K562 (cell line): ENCODE results near the gene KIF5A. TPM values are rescaled to one million over a fixed set of nuclear protein-coding genes. Genes with fewer than 3 reads are reported as not detected.
A peak's percentile ranks its signal among the peaks of the same experiment; 100 is the strongest.

Experiments
- ESRRA ChIP-seq: fragments of 450-650 bp; IDR thresholded peaks from 2 replicates; pipeline ENCODE4 v1.6.1; 2014; ENCODE audit warnings: low read depth, mild to moderate bottlenecking, moderate library complexity, borderline replicate concordance
- ETV5 ChIP-seq: sonication (generic); formaldehyde crosslinking; IDR thresholded peaks from 2 replicates; pipeline ENCODE4 v1.4.0; 2020; ENCODE audit warnings: low read depth, mild to moderate bottlenecking, missing genetic modification reagents
- GABPB1 ChIP-seq: sonication (generic); formaldehyde crosslinking; IDR thresholded peaks from 2 replicates; pipeline ENCODE4 v1.8.0; 2022; ENCODE audit warnings: mild to moderate bottlenecking, missing genetic modification reagents
- NFIC ChIP-seq: fragments of 450-650 bp; IDR thresholded peaks from 2 replicates; pipeline ENCODE4 v1.6.1; 2017; ENCODE audit warnings: mild to moderate bottlenecking, inconsistent platforms
- NRF1 ChIP-seq, 2 experiments: fragments of 450-650 bp; IDR thresholded peaks in 1 of 2; conservative IDR thresholded peaks in 1 of 2; 2 replicates each; pipeline ENCODE4 v1.6.1; 2014; ENCODE audit warnings: mild to moderate bottlenecking in 2 of 2
- RBFOX2 ChIP-seq: fragments of 200-400 bp; formaldehyde crosslinking; IDR thresholded peaks from 2 replicates; pipeline ENCODE4 v1.6.1; 2017; ENCODE audit warnings: low read depth, mild to moderate bottlenecking, low read length, moderate library complexity
- RREB1 ChIP-seq: fragments of 250-450 bp; sonication (Bioruptor Pico); IDR thresholded peaks from 2 replicates; pipeline ENCODE4 v1.4.0; 2020
- SIN3B ChIP-seq: fragments of 450-650 bp; IDR thresholded peaks from 2 replicates; pipeline ENCODE4 v1.6.1; 2017; ENCODE audit warnings: low read depth, mild to moderate bottlenecking, moderate library complexity
- TCF15 ChIP-seq: fragments of 250-450 bp; sonication (Bioruptor Pico); IDR thresholded peaks from 2 replicates; pipeline ENCODE4 v1.8.0; 2022; ENCODE audit warnings: moderate library complexity, mild to moderate bottlenecking, inconsistent platforms
- U2AF2 ChIP-seq: fragments of 200-400 bp; formaldehyde crosslinking; optimal IDR thresholded peaks from 2 replicates; pipeline ENCODE3; 2017; ENCODE audit warnings: low read depth, mild to moderate bottlenecking, low read length
- ZFP91 ChIP-seq: sonication (generic); formaldehyde crosslinking; IDR thresholded peaks from 2 replicates; pipeline ENCODE4 v1.8.0; 2022; ENCODE audit warnings: mild to moderate bottlenecking, missing genetic modification reagents
- polyA plus RNA-seq, 8 experiments: library from polyadenylated mRNA; depleted of rRNA in 4 of 8; stranded (reverse) in 5 of 8; unstranded in 3 of 8; fragments of >200 nt; fragmentation: Nextera tagmentation in 2 of 8; fragmentation: Illumina TruSeq in 1 of 8; extraction: Ambion mirVana in 2 of 8; extraction: Trizol in 1 of 8; gene quantifications; 2 replicates each; pipeline versions ENCODE4 v1.2.1 to v1.2.3, GENCODE V29; 2011 to 2014; ENCODE audit warnings: inconsistent platforms in 1 of 8, missing spikeins in 1 of 8
- total RNA-seq, 7 experiments: library from RNA; depleted of rRNA in 6 of 7; stranded (reverse); fragments of >200 nt in 6 of 7; fragmentation: Illumina TruSeq in 2 of 7; extraction: Trizol in 2 of 7; gene quantifications; 2 replicates each; pipeline versions ENCODE4 v1.2.1 to v1.2.3, GENCODE V29; 2011 to 2021; ENCODE audit warnings: low replicate concordance in 1 of 7
- TF ChIP-seq, protein P1 (sequence below): fragments of 200-800 bp; sonication (Bioruptor generic); IDR thresholded peaks from 2 replicates; pipeline ENCODE4 v1.6.1; 2016; ENCODE audit warnings: missing genetic modification characterization, missing compliant biosample characterization

The KIF5A gene
- total and polyA plus RNA-seq, 9 of the 15 experiments (the other 6 are each of a cell fraction or from before 2014, with no cell fraction given): 3.4 to 17.7 (median 8.0) TPM

- TF ChIP-seq ZFP91 (CRISPR knock-in tag) (no peak), NFIC (no peak), SIN3B (0 out of 2 replicates have a peak, but pooled peaks have one; percentile 6), RREB1 (CRISPR knock-in tag) (no peak), RBFOX2 (peak; percentile 89), GABPB1 (peak; percentile 49; the same call in 1 of the 2 replicates), ESRRA (no peak), NRF1 (conservative IDR thresholded peaks at IDR 0.05 in 1 of 2, IDR thresholded peaks at IDR 0.05 in 1 of 2) (peak; percentile 58 to 65; a peak in 3 of 4 replicates), U2AF2 (no peak), ETV5 (CRISPR knock-in tag) (0 out of 2 replicates have a peak, but pooled peaks have one; percentile 49), TCF15 (no peak)
- TF ChIP-seq, protein P1, sequence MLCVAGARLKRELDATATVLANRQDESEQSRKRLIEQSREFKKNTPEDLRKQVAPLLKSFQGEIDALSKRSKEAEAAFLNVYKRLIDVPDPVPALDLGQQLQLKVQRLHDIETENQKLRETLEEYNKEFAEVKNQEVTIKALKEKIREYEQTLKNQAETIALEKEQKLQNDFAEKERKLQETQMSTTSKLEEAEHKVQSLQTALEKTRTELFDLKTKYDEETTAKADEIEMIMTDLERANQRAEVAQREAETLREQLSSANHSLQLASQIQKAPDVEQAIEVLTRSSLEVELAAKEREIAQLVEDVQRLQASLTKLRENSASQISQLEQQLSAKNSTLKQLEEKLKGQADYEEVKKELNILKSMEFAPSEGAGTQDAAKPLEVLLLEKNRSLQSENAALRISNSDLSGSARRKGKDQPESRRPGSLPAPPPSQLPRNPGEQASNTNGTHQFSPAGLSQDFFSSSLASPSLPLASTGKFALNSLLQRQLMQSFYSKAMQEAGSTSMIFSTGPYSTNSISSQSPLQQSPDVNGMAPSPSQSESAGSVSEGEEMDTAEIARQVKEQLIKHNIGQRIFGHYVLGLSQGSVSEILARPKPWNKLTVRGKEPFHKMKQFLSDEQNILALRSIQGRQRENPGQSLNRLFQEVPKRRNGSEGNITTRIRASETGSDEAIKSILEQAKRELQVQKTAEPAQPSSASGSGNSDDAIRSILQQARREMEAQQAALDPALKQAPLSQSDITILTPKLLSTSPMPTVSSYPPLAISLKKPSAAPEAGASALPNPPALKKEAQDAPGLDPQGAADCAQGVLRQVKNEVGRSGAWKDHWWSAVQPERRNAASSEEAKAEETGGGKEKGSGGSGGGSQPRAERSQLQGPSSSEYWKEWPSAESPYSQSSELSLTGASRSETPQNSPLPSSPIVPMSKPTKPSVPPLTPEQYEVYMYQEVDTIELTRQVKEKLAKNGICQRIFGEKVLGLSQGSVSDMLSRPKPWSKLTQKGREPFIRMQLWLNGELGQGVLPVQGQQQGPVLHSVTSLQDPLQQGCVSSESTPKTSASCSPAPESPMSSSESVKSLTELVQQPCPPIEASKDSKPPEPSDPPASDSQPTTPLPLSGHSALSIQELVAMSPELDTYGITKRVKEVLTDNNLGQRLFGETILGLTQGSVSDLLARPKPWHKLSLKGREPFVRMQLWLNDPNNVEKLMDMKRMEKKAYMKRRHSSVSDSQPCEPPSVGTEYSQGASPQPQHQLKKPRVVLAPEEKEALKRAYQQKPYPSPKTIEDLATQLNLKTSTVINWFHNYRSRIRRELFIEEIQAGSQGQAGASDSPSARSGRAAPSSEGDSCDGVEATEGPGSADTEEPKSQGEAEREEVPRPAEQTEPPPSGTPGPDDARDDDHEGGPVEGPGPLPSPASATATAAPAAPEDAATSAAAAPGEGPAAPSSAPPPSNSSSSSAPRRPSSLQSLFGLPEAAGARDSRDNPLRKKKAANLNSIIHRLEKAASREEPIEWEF: no peak
Observed at GRCh38 chr12:57546438-57547287, 3.2 kb upstream of the KIF5A start, which contains the start of gene DCTN2 (continued).
